Myocyte (in vitro differentiated cells): Measurements from ENCODE around the gene TMEM250. TPM values are rescaled to one million over a fixed set of nuclear protein-coding genes. Genes with fewer than 3 reads are reported as not detected.
"Not testable (repeated sequence)": the region's sequence is repeated elsewhere in the genome, so short reads cannot be mapped to it uniquely, and the experiment has no call there.

Experiments
- DNase-seq: peaks from one replicate; pipeline ENCODE4 v3.0.0-alpha.2; 2012; ENCODE audit warnings: low read depth
- polyA plus RNA-seq: library from polyadenylated mRNA; unstranded; fragments of >200 nt; gene quantifications from one replicate; pipeline ENCODE4 v1.2.1, GENCODE V29; 2012; ENCODE audit warnings: missing spikeins
- total RNA-seq: library from RNA; depleted of rRNA; stranded (reverse); fragments of >200 nt; gene quantifications from 2 replicates; pipeline ENCODE4 v1.2.3, GENCODE V29; 2014

Gene TMEM250
- total RNA-seq: 38.9 and 41.5 TPM in 2 replicates
- 38.7 TPM for polyA plus RNA-seq

GRCh38 chr9:136118320-136119060, at the start of gene TMEM250:
Gene TMEM250, minus strand, starts transcription at chr9:136118875. Its CDS starts 1,975 bp downstream, at chr9:136116900.
- DNase-seq: peak; percentile 97

- no peak for DNase-seq
These were observed 44.7 kb upstream of the TMEM250 start for GRCh38 chr9:136163248-136163850.

- no peak for DNase-seq
These were observed 42.4 kb upstream of the TMEM250 start for GRCh38 chr9:136160995-136161610.

- DNase-seq: no peak
These were observed 41.7 kb upstream of the TMEM250 start for GRCh38 chr9:136160381-136160841.

GRCh38 chr9:136159851-136160250, 41.2 kb upstream of the TMEM250 start:
- DNase-seq: no peak

GRCh38 chr9:136157477-136158265, 39.0 kb upstream of the TMEM250 start:
- DNase-seq: no peak

- no peak for DNase-seq
These were observed 37.8 kb upstream of the TMEM250 start for GRCh38 chr9:136156209-136157120.

GRCh38 chr9:136155576-136155975, 36.9 kb upstream of the TMEM250 start:
- DNase-seq: no peak

GRCh38 chr9:136154943-136155342, 36.3 kb upstream of the TMEM250 start:
- DNase-seq: no peak

GRCh38 chr9:136153381-136154065, 34.8 kb upstream of the TMEM250 start:
- no peak for DNase-seq

GRCh38 chr9:136152931-136153330, 34.3 kb upstream of the TMEM250 start:
- DNase-seq: no peak

GRCh38 chr9:136152543-136152866, 33.8 kb upstream of the TMEM250 start:
- no peak for DNase-seq

- DNase-seq: no peak
These were observed 33.3 kb upstream of the TMEM250 start for GRCh38 chr9:136151848-136152542.

- no peak for DNase-seq
These were observed 32.6 kb upstream of the TMEM250 start for GRCh38 chr9:136151214-136151804.

GRCh38 chr9:136150664-136151213, 32.1 kb upstream of the TMEM250 start:
- not testable (repeated sequence) for DNase-seq

- DNase-seq: no peak
These were observed 31.2 kb upstream of the TMEM250 start for GRCh38 chr9:136149853-136150252.

GRCh38 chr9:136149337-136149736, 30.7 kb upstream of the TMEM250 start:
- DNase-seq: no peak

GRCh38 chr9:136148766-136149165, 30.1 kb upstream of the TMEM250 start:
- DNase-seq: peak; percentile 20
